ENCODE measurements around the gene GNG12. TPM values are rescaled to one million over a fixed set of nuclear protein-coding genes. Genes with fewer than 3 reads are reported as not detected.
A peak's percentile ranks its signal among the peaks of the same experiment; 100 is the strongest.

The GNG12 gene
- total and polyA plus RNA-seq, 2 donors from 2014 or later = 46.1 to 89.3 TPM

DNA sequence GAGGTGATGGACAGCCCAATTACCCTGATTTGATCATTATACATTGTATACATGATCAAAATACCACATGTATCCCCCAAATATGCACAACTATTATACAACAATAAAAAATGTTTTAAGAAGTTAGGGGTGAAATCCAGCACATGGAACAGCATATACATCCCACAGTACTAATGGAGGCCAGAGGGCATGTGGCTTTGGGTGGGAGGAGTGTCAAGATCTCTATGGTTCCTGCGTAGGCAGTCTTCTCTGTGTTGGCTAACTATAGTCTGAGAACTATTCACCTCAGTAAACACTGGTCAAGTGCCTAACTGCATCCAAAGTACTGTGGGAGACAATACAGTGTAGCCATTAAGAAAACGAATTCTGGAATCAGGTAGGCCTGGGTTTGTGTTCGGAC, 74.2 kb downstream of the GNG12 start:
- Histone ChIP-seq H3K4me3 (ENCODE audit: low read length in 3 of 3) (no peak overlapping the region), H3K9ac (ENCODE audit: low read length in 3 of 3) (peak overlapping the region in 1 of 3 donors; percentile 17), H3K27ac (ENCODE audit: low read depth in 2 of 2, low read length in 2 of 2) (peak overlapping the region; percentile 8 to 14), H3K9me3 (ENCODE audit: control insufficient read depth in 2 of 3, insufficient read depth in 1 of 3, low read length in 3 of 3) (no peaks in the 10 kb centered on the region), H3K36me3 (ENCODE audit: control insufficient read depth in 2 of 3, insufficient read depth in 3 of 3, low read length in 3 of 3) (no peaks in the 10 kb centered on the region), H3K4me1 (ENCODE audit: control insufficient read depth in 2 of 3, insufficient read depth in 2 of 3, low read depth in 1 of 3, low read length in 3 of 3) (peaks cover 0 to 25% (median 14%) of the 10 kb centered on the region in 3 donors), H3K27me3 (ENCODE audit: control insufficient read depth, insufficient read depth, low read length) (no peaks in the 10 kb centered on the region)
- DNase-seq (no peak), FAIRE-seq (no peak)
- TF ChIP-seq, protein P1, sequence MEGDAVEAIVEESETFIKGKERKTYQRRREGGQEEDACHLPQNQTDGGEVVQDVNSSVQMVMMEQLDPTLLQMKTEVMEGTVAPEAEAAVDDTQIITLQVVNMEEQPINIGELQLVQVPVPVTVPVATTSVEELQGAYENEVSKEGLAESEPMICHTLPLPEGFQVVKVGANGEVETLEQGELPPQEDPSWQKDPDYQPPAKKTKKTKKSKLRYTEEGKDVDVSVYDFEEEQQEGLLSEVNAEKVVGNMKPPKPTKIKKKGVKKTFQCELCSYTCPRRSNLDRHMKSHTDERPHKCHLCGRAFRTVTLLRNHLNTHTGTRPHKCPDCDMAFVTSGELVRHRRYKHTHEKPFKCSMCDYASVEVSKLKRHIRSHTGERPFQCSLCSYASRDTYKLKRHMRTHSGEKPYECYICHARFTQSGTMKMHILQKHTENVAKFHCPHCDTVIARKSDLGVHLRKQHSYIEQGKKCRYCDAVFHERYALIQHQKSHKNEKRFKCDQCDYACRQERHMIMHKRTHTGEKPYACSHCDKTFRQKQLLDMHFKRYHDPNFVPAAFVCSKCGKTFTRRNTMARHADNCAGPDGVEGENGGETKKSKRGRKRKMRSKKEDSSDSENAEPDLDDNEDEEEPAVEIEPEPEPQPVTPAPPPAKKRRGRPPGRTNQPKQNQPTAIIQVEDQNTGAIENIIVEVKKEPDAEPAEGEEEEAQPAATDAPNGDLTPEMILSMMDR (IDR thresholded peaks at IDR 0.05; ENCODE audit: borderline replicate concordance, extremely low read depth, insufficient read depth) = no peak
- intact Hi-C loops (cut with DNase I) = loop anchor here (10.0 kb wide), 2 partner anchors 74 to 224 kb away; partner anchors contain the start of gene GADD45A

DNA sequence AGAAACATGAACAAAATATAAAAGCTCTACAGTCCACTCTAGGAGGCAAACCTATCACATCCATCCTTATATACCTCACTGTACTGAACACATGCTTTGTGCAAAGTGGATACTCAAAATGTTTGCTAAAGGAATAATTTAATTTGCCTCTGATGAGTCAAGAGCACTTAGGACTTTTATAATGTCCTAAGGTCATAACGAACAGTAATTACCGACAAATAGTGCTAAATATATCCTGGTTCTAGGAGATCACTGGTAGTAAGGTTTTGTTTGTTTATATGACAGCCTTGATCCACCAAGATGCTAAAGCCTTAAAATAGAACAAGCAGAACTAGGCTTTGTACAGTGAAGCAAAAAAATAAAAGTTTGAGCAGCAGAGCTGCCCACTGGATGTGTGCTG, 77.6 kb downstream of the GNG12 start:
- no peak overlapping the region for H3K4me3 ChIP-seq (ENCODE audit: low read length in 3 of 3)
- no peak overlapping the region for H3K27ac ChIP-seq (ENCODE audit: low read depth in 2 of 2, low read length in 2 of 2)
- no peak overlapping the region for H3K9ac ChIP-seq (ENCODE audit: low read length in 3 of 3)
- TF ChIP-seq, protein P1 (IDR thresholded peaks at IDR 0.05; ENCODE audit: borderline replicate concordance, extremely low read depth, insufficient read depth) = no peak
- no peaks in the 10 kb centered on the region for H3K9me3 ChIP-seq (ENCODE audit: control insufficient read depth in 2 of 3, insufficient read depth in 1 of 3, low read length in 3 of 3)
- intact Hi-C loops (cut with DNase I) = loop anchor here (10.0 kb wide), 2 partner anchors 71 to 221 kb away; partner anchors contain the start of gene GADD45A
- H3K4me1 ChIP-seq (ENCODE audit: control insufficient read depth in 2 of 3, insufficient read depth in 2 of 3, low read depth in 1 of 3, low read length in 3 of 3) = peaks cover 0 to 26% (median 19%) of the 10 kb centered on the region in 3 donors
- H3K36me3 ChIP-seq (ENCODE audit: control insufficient read depth in 2 of 3, insufficient read depth in 3 of 3, low read length in 3 of 3) = no peaks in the 10 kb centered on the region
- DNase-seq (no peak), FAIRE-seq (no peak)
- H3K27me3 ChIP-seq (ENCODE audit: control insufficient read depth, insufficient read depth, low read length) = no peaks in the 10 kb centered on the region

DNA sequence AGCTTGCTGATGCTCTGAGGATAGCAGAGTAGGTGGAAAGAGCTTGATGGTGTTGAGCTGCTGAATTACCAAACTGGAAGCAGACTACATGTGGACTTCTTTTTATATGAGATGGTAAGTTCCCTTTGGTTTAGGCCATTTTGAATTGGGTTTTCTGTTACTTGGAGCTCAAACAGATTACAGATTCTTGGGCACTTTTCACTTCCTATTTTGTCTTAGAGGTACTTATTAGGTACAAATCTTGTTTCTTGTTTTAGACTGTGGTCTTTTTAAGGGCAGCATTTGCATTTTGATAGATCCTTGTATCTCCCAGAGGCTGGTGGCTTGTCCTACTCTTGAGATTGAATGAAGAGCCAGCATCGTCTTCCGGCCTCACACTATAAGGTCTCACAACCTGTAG, 78.1 kb downstream of the GNG12 start:
- H3K9ac ChIP-seq (ENCODE audit: low read length in 3 of 3) = no peak overlapping the region

More for the DNA sequence above, 78.1 kb downstream of the GNG12 start:
- Histone ChIP-seq H3K4me3 (ENCODE audit: low read length in 3 of 3) (no peak overlapping the region), H3K27me3 (ENCODE audit: control insufficient read depth, insufficient read depth, low read length) (no peaks in the 10 kb centered on the region), H3K27ac (ENCODE audit: low read depth in 2 of 2, low read length in 2 of 2) (no peak overlapping the region), H3K4me1 (ENCODE audit: control insufficient read depth in 2 of 3, insufficient read depth in 2 of 3, low read depth in 1 of 3, low read length in 3 of 3) (peaks cover 0 to 26% (median 23%) of the 10 kb centered on the region in 3 donors), H3K36me3 (ENCODE audit: control insufficient read depth in 2 of 3, insufficient read depth in 3 of 3, low read length in 3 of 3) (no peaks in the 10 kb centered on the region), H3K9me3 (ENCODE audit: control insufficient read depth in 2 of 3, insufficient read depth in 1 of 3, low read length in 3 of 3) (no peaks in the 10 kb centered on the region)
- TF ChIP-seq, protein P1 (IDR thresholded peaks at IDR 0.05; ENCODE audit: borderline replicate concordance, extremely low read depth, insufficient read depth) = no peak
- DNase-seq = no peak
- FAIRE-seq = no peak
- intact Hi-C loops (cut with DNase I) = loop anchor here (10.0 kb wide), 2 partner anchors 70 to 220 kb away; partner anchors contain the start of gene GADD45A
